Right cardiac atrium (tissue), 5 donors: ENCODE results near the gene PSMB7. TPM values are rescaled to one million over a fixed set of nuclear protein-coding genes. Genes with fewer than 3 reads are reported as not detected.
A peak's percentile ranks its signal among the peaks of the same experiment; 100 is the strongest.

Source experiments
- ATAC-seq, 2 donors: fragments of 200-7000 bp; cut with Tn5 transposase; one replicate each; pipeline versions ENCODE4 v1.8.0 to v1.9.1; 2020; ENCODE audit warnings: moderate library complexity in 2 of 2, mild to moderate bottlenecking in 1 of 2
- DNase-seq, 3 donors: peaks; one replicate each; pipeline ENCODE4 v3.0.0-alpha.2; 2020
- H3K27ac ChIP-seq: one replicate; pipeline ENCODE4 v1.5.1; 2013; ENCODE audit warnings: mild to moderate bottlenecking, low read length, control low read depth, moderate library complexity
- H3K27me3 ChIP-seq: one replicate; pipeline ENCODE4 v1.6.1; 2013; ENCODE audit not compliant: control insufficient read depth, insufficient read depth
- H3K4me1 ChIP-seq: one replicate; pipeline ENCODE4 v1.6.1; 2013; ENCODE audit warnings: low read length; ENCODE audit not compliant: control insufficient read depth, insufficient read depth
- H3K4me3 ChIP-seq: one replicate; pipeline ENCODE4 v1.5.1; 2013; ENCODE audit warnings: low read length, control low read depth
- H3K9me3 ChIP-seq: one replicate; pipeline ENCODE4 v1.6.1; 2013; ENCODE audit warnings: low read length; ENCODE audit not compliant: control insufficient read depth
- WGBS: extraction: QIAGEN DNeasy Blood & Tissue Kit; methylation state at CpG from one replicate; pipeline ENCODE4 v1.1.7; 2013; 5-methylcytosine and 5-hydroxymethylcytosine counted together
- intact Hi-C, 4 donors: fragments of 100-400 bp; cut with DNase I; formaldehyde crosslinking; loops; one replicate each; pipeline versions ENCODE4 v1.11.0 to v1.14.0; 2022 to 2023
- polyA plus RNA-seq: library from polyadenylated mRNA; stranded (reverse); fragments of 200-250 nt; gene quantifications from one replicate; pipeline ENCODE4 v1.2.3, GENCODE V29; 2013
- total RNA-seq, 4 donors: library from RNA; stranded (reverse); fragmentation: NEBNext Ultra II Directional; extraction: Animal tissue kit (Norgen Biotek cat#: 25700); gene quantifications; one replicate each; pipeline ENCODE4 v1.2.1, GENCODE V29; 2021
- donor health status: healthy with polysubstance abuse.
- donor health status: DM: no; HTN: yes; CAD: no.
- donor health status: DM: no; HTN: no; CAD: no.
- donor health status: DM: no; HTN: yes; CAD: no; lungs with severe emphysema.
- donor health status: DM: yes; HTN: yes; CAD: no.

Gene PSMB7
- total and polyA plus RNA-seq, 5 donors: 130 to 203 (median 138) TPM

DNA sequence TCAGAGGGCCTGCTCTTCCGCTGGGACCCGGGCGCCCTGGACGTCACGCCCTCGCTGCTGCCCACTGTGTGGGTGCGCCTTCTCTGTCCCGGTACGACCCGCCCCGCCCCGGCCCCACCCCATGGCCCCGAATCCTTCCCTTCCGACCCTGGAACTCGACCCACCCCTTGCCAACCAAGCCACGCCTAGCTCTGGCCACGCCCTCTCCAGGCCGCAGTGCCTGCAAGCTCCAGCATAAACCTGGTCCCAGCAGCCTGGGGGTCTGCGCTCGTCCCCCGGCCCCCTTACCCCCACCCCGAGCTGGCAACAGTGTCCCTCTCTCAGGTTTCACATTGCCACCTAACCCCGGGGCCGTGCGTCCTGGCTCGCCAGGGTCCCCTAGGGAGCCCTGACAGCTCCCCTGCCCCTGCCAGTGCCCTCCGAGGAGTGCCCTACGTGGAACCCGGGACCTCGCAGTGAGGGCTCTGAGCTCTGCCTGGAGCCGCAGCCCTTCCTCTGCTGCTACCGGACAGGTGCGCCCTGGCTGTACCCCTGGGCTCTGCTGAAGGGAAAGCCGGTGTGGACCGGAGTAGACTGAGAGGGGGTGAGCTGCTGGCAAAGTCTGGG lies 38.4 kb upstream of the PSMB7 start:
- H3K27ac ChIP-seq: no peak overlapping the region
- H3K9me3 ChIP-seq: no peaks in the 10 kb centered on the region
- ATAC-seq (no peak), DNase-seq (no peak)
- intact Hi-C loops: no loop called here
- H3K27me3 ChIP-seq: no peaks in the 10 kb centered on the region
- H3K4me1 ChIP-seq: no peaks in the 10 kb centered on the region
- H3K4me3 ChIP-seq: no peak overlapping the region
- 29% methylated on average over 35 of the region's 35 CpGs for WGBS

GRCh38 chr9:124452841-124453585 lies 37.8 kb upstream of the PSMB7 start:
- 28% methylated on average over 85 of the region's 85 CpGs for WGBS
- DNase-seq (no peak), ATAC-seq (no peak)
- no peaks in the 10 kb centered on the region for H3K9me3 ChIP-seq
- intact Hi-C loops: no loop called here
- no peaks in the 10 kb centered on the region for H3K27me3 ChIP-seq
- H3K4me3 ChIP-seq: no peak overlapping the region
- H3K4me1 ChIP-seq: no peaks in the 10 kb centered on the region
- no peak overlapping the region for H3K27ac ChIP-seq

DNA sequence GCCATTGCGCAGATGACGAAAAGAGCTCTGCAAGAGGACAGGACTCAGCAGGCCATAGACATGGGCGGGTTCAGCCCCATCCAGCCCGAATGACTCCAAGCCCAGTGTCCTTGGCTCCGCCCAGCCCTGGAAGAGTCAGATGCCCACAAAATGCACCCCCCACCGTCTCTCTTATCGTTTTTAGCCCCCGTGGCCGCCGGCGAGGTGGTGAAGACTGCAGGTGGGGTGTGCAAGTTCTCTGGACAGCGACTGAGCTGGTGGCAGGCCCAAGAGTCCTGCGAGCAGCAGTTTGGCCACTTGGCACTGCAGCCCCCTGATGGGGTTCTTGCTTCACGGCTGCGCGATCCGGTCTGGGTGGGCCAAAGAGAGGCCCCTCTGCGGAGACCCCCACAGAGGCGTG lies 37.1 kb upstream of the PSMB7 start:
- no peaks in the 10 kb centered on the region for H3K27me3 ChIP-seq

DNA sequence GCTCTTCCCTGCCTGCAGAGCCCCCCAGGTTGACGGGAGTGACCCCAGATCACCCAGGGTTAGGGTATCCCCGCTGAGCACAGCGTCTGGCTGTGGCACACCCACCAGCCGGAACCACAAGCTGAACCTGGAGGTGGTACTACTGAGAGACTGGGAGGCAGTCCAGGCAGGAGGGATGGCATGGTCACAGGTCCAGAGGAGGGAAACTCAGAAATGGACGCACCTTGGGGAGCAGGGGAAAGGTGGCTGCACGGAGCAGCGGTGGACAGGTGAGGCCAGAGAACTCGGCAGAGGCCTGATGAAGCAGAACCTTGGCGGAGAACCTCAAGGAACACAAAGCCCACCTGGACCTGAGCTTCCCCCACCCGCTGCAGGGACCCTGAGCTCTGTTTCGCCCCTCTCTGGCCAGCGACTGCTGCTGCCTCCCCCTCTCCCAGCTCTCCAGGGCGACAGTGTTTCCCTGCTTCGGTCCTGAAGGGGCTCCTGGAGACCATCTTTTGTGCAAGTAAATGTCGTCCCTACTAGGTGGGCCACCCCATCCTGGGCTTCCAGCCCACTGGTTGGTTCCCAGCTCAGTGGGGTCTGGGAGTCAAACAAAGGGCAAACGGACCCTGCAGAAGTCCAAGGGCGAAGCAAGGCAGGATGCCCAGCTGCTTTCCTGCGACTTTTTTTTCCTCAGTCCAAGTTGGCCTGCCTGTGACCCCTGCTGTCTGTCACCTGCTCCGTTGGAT lies 35.9 kb upstream of the PSMB7 start:
- H3K9me3 ChIP-seq: no peaks in the 10 kb centered on the region
- DNase-seq: no peak
- no peaks in the 10 kb centered on the region for H3K27me3 ChIP-seq
- H3K27ac ChIP-seq: no peak overlapping the region
- intact Hi-C loops: no loop called here
- no peak overlapping the region for H3K4me3 ChIP-seq
- ATAC-seq: no peak
- WGBS: 44% methylated on average over 19 of the region's 19 CpGs
- H3K4me1 ChIP-seq: no peaks in the 10 kb centered on the region

More for the DNA sequence above, 37.1 kb upstream of the PSMB7 start:
- DNase-seq: no peak
- no peak overlapping the region for H3K4me3 ChIP-seq
- no peak overlapping the region for H3K27ac ChIP-seq
- intact Hi-C loops: no loop called here
- no peaks in the 10 kb centered on the region for H3K4me1 ChIP-seq
- ATAC-seq: no peak
- 74% methylated on average over 19 of the region's 19 CpGs for WGBS
- no peaks in the 10 kb centered on the region for H3K9me3 ChIP-seq

DNA sequence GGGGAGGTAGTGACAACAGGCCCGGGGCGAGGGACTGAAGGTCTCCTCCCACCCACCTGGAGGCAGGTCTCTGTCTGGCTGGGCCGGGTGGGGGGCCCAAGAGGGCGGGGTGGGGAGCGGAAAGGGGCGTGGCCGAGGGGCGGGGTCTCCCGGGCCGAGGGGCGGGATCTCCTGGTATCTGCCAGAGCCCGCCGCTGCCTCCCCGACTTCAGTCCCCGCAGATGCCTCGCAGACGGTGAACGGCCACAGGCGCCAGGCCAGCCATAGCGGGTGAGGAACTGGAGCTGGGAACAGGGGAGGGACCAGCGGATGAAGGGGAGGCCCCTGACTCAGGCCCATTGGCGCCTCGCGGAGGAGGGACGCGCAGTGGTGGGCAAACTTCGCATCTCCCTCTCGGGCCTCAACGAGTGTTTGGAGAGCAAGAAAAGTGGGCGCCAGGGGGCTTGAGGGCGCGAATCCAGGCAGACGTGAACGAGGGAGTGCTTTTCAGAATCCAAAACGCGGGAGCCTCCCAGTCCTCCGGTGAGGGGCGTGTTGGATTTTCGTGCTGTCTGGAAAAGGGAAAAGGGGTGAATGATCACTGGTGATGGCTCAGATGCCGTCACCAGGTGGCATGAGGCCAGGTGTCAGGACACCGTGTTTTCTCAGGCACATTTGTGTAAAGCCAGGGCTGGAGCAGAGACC lies 35.1 kb upstream of the PSMB7 start, which contains the start of gene ADGRD2:
Gene ADGRD2 (plus strand): TSS at position 211 of the 684 bp plus-strand sequence. CDS start 1,216 bp downstream, outside the sequence.
- 5% methylated on average over 41 of the region's 41 CpGs for WGBS
- intact Hi-C loops: no loop called here
- ATAC-seq (peak in 1 of 2 donors; percentile 23), DNase-seq (peak in 1 of 3 donors; percentile 68)
- H3K9me3 ChIP-seq: no peaks in the 10 kb centered on the region
- H3K27me3 ChIP-seq: no peaks in the 10 kb centered on the region
- H3K4me1 ChIP-seq: no peaks in the 10 kb centered on the region
- H3K4me3 ChIP-seq: no peak within 1 kb of the TSS
- H3K27ac ChIP-seq: no peak within 1 kb of the TSS

DNA sequence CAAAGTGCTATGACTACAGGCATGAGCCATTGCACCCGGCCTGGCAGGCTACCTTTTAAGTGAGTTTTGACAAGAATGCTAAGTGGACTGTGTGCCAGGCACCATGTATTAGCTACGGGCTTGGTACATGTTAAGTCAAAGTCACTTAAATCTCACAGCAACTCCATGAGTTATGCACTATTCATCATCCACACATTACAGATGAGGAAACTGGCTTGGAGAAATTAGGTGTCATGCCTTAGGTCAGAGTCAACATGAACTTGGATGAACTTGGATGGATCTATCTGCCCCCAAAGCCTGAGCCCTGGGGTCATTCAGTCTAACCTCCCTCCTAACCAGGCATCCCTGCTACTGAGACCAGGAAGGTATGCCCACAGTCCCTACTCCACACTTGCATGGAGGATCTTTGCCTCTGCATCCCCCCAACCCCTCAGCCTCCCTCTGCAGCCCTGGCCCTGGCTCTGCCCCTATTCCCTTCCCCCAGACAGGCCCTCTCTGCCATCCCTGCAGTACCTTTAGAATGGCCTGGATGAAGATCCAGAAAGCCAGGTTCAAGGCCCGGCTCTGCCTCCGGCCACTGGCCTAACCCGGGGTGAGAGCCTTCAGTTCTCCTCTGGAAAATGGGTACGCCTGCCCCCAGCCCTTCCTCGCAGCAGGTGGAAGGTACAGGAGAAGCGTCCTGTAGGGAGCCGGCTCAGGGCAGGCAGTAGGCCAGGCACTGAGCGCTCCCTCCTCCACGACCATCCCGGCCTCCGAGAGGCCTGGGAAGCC lies 34.3 kb upstream of the PSMB7 start:
- H3K27ac ChIP-seq: no peak overlapping the region
- no peaks in the 10 kb centered on the region for H3K9me3 ChIP-seq
- H3K4me1 ChIP-seq: no peaks in the 10 kb centered on the region
- WGBS: 86% methylated on average over 13 of the region's 13 CpGs
- DNase-seq (no peak), ATAC-seq (no peak)
- H3K27me3 ChIP-seq: no peaks in the 10 kb centered on the region
- intact Hi-C loops: no loop called here
- no peak overlapping the region for H3K4me3 ChIP-seq

DNA sequence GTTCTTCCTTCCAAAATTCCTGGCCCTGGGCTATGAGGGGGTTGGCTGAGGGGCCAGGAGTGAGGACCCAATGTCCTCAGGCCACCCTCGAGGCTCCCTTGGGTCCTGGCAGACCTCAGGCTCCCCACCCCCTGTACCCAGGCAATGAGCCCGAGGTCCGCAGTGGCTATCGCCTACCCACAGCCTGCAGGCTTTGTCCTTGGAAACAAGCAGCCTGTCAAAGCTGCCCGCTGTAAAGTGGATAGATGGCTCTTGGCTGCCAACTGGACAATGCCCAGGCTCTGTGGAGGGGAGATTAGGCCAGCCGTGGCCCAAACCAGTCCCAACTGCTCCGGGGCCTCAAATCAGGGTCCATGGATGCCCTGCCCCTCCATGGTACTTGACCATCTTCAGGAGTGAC lies 32.8 kb upstream of the PSMB7 start:
- WGBS: 57% methylated on average over 7 of the region's 7 CpGs
- Histone ChIP-seq H3K4me1 (no peaks in the 10 kb centered on the region), H3K27ac (no peak overlapping the region), H3K9me3 (no peaks in the 10 kb centered on the region), H3K27me3 (no peaks in the 10 kb centered on the region), H3K4me3 (no peak overlapping the region)
- intact Hi-C loops: no loop called here
- DNase-seq (peak; percentile 50 to 85 (median 82)), ATAC-seq (peak; percentile 90 to 94)

- Histone ChIP-seq H3K9me3 (no peaks in the 10 kb centered on the region), H3K4me3 (no peak overlapping the region), H3K27ac (no peak overlapping the region), H3K4me1 (no peaks in the 10 kb centered on the region), H3K27me3 (no peaks in the 10 kb centered on the region)
- ATAC-seq (no peak), DNase-seq (no peak)
- intact Hi-C loops: no loop called here
- 66% methylated on average over 4 of the region's 4 CpGs for WGBS
Observed at GRCh38 chr9:124447297-124447661, 32.0 kb upstream of the PSMB7 start.

GRCh38 chr9:124444166-124444565 lies 28.9 kb upstream of the PSMB7 start:
- H3K4me3 ChIP-seq: no peak overlapping the region
- DNase-seq: no peak
- WGBS: 81% methylated on average over 3 of the region's 3 CpGs
- H3K27me3 ChIP-seq: no peaks in the 10 kb centered on the region
- intact Hi-C loops: no loop called here
- H3K9me3 ChIP-seq: no peaks in the 10 kb centered on the region
- H3K27ac ChIP-seq: no peak overlapping the region
- no peak for ATAC-seq
- H3K4me1 ChIP-seq: no peaks in the 10 kb centered on the region

DNA sequence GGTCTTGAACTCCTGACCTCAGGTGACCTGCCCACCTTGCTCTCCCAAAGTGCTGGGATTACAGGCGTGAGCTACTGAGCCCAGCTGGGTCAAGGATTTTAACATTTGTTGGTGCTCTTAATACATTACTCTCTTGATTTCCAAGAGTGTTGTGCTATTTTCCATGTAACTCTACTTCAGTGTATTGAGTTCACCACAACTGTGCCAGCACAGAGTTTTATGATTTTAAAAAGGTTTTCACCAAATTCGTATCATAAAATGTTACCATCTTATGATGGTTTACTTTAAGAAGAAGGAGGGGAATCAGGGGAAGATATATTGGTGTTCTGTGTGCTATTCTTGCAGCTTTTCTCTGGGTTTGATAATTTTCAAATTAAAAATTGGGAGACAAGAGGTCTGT lies 28.4 kb upstream of the PSMB7 start:
- no peak for ATAC-seq
- Histone ChIP-seq H3K27ac (no peak overlapping the region), H3K4me3 (no peak overlapping the region), H3K9me3 (no peaks in the 10 kb centered on the region), H3K27me3 (no peaks in the 10 kb centered on the region), H3K4me1 (no peaks in the 10 kb centered on the region)
- 88% methylated on average over 2 of the region's 2 CpGs for WGBS
- no peak for DNase-seq
- intact Hi-C loops: no loop called here
